Measurements from ENCODE around the gene DDN.

DDN gene

DNA sequence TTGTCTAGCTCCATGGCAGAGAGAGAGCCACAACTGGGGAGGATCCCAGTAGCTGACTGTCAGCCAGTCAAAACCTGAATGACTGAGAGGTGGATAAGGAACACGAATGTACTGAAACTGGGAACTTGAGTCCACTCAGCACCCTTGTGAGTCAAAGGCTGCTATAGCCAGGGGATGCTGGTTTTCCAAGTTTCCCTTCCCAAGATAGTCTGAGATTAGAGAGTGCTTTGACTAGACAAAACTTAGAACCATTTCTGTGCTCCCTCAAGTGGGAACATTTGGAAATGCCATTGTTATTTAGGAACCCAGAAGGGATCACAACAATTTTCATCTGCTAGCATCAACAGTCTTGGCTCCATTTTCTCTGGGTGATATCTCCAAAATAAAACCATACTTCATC is 15.4 kb upstream of the DDN start:
- no peak overlapping the region for H3K4me2 ChIP-seq (ENCODE audit: insufficient read depth, low read length, poor library complexity, severe bottlenecking)
- no peak overlapping the region for H2BK15ac ChIP-seq (ENCODE audit: low read length)
- no peak overlapping the region for H3K27ac ChIP-seq (replicated peaks; ENCODE audit: low read length)
- H2AK5ac ChIP-seq (ENCODE audit: low read depth, low read length) = no peak overlapping the region
- H3K9ac ChIP-seq (ENCODE audit: low read depth, low read length, poor library complexity) = no peak overlapping the region
- H3K14ac ChIP-seq (ENCODE audit: low read length) = no peak overlapping the region
- H4K8ac ChIP-seq (ENCODE audit: low read depth, low read length) = no peak overlapping the region
- WGBS, 2 donors (ENCODE audit: extremely low coverage in 2 of 2, insufficient read length in 2 of 2, insufficient replicate concordance in 1 of 2) = no CpG with 5 or more reads among the region's 1 CpG
- H3K23ac ChIP-seq (ENCODE audit: low read depth, low read length, poor library complexity) = no peak overlapping the region
- no peaks in the 10 kb centered on the region for H3K27me3 ChIP-seq (ENCODE audit: control insufficient read depth in 3 of 3, insufficient read depth in 3 of 3, low read depth in 1 of 3, low read length in 3 of 3)
- H3K4me3 ChIP-seq (ENCODE audit: low read length in 2 of 2) = no peak overlapping the region
- peaks cover 2% of the 10 kb centered on the region for H3K79me1 ChIP-seq (ENCODE audit: low read depth, low read length)
- no peak overlapping the region for H2BK120ac ChIP-seq (ENCODE audit: low read depth, low read length)
- H3K36me3 ChIP-seq (replicated peaks in 1 of 2; ENCODE audit: control insufficient read depth in 2 of 2, insufficient read depth in 2 of 2, low read length in 2 of 2) = peaks cover 0 to 19% of the 10 kb centered on the region in 2 donors
- no peaks in the 10 kb centered on the region for H3K9me3 ChIP-seq (replicated peaks in 1 of 2; ENCODE audit: control insufficient read depth in 2 of 2, insufficient read depth in 1 of 2, low read depth in 1 of 2, low read length in 2 of 2)
- DNase-seq (ENCODE audit: low spot score) = no peak
- H4K91ac ChIP-seq (ENCODE audit: low read depth, low read length, poor library complexity) = no peak overlapping the region
- H3K4me1 ChIP-seq (ENCODE audit: control insufficient read depth in 2 of 2, insufficient read depth in 1 of 2, low read depth in 1 of 2, low read length in 2 of 2) = peaks cover 5 to 6% of the 10 kb centered on the region in 2 donors
- no peak overlapping the region for H2BK12ac ChIP-seq (ENCODE audit: low read length)
- no peak overlapping the region for H2AFZ ChIP-seq (ENCODE audit: low read length)
- H3K18ac ChIP-seq (ENCODE audit: low read length) = no peak overlapping the region
- no peak overlapping the region for H3K4ac ChIP-seq (ENCODE audit: low read length)
- H2BK5ac ChIP-seq (ENCODE audit: low read length) = no peak overlapping the region

DNA sequence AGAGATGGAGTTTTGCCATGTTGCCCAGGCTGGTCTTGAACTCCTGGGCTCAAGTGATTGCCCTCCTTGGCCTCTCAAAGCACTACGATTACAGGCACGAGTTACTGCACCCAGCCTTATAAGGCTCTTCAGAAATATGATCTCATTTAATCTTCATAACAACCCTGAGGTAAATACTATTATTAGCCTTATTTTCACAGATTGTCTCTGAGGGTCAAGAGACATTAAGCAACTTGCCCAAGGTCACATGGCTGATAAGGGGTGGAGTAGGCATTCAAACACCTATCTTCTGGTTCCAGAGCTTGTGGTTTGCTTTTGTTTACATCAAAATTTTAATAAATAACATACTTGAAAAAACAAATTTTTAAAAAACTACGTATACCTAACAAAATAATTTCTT is 14.3 kb upstream of the DDN start:
- Histone ChIP-seq H3K4me3 (ENCODE audit: low read length in 2 of 2) (no peak overlapping the region), H2BK15ac (ENCODE audit: low read length) (no peak overlapping the region), H3K27me3 (ENCODE audit: control insufficient read depth in 3 of 3, insufficient read depth in 3 of 3, low read depth in 1 of 3, low read length in 3 of 3) (no peaks in the 10 kb centered on the region), H3K36me3 (replicated peaks in 1 of 2; ENCODE audit: control insufficient read depth in 2 of 2, insufficient read depth in 2 of 2, low read length in 2 of 2) (peaks cover 0 to 16% of the 10 kb centered on the region in 2 donors), H3K27ac (replicated peaks; ENCODE audit: low read length) (no peak overlapping the region), H3K4ac (ENCODE audit: low read length) (no peak overlapping the region), H2AFZ (ENCODE audit: low read length) (no peak overlapping the region), H3K23ac (ENCODE audit: low read depth, low read length, poor library complexity) (no peak overlapping the region), H3K14ac (ENCODE audit: low read length) (no peak overlapping the region), H2AK5ac (ENCODE audit: low read depth, low read length) (no peak overlapping the region), H3K9ac (ENCODE audit: low read depth, low read length, poor library complexity) (no peak overlapping the region), H3K18ac (ENCODE audit: low read length) (no peak overlapping the region), H2BK5ac (ENCODE audit: low read length) (no peak overlapping the region), H3K4me1 (ENCODE audit: control insufficient read depth in 2 of 2, insufficient read depth in 1 of 2, low read depth in 1 of 2, low read length in 2 of 2) (peaks cover 3 to 5% of the 10 kb centered on the region in 2 donors), H2BK120ac (ENCODE audit: low read depth, low read length) (no peak overlapping the region), H3K4me2 (ENCODE audit: insufficient read depth, low read length, poor library complexity, severe bottlenecking) (no peak overlapping the region), H4K91ac (ENCODE audit: low read depth, low read length, poor library complexity) (no peak overlapping the region), H2BK12ac (ENCODE audit: low read length) (no peak overlapping the region), H3K79me1 (ENCODE audit: low read depth, low read length) (peaks cover 2% of the 10 kb centered on the region), H4K8ac (ENCODE audit: low read depth, low read length) (no peak overlapping the region), H3K9me3 (replicated peaks in 1 of 2; ENCODE audit: control insufficient read depth in 2 of 2, insufficient read depth in 1 of 2, low read depth in 1 of 2, low read length in 2 of 2) (no peaks in the 10 kb centered on the region)
- DNase-seq (ENCODE audit: low spot score) = no peak
- WGBS, 2 donors (ENCODE audit: extremely low coverage in 2 of 2, insufficient read length in 2 of 2, insufficient replicate concordance in 1 of 2) = no CpG with 5 or more reads among the region's 3 CpGs

DNA sequence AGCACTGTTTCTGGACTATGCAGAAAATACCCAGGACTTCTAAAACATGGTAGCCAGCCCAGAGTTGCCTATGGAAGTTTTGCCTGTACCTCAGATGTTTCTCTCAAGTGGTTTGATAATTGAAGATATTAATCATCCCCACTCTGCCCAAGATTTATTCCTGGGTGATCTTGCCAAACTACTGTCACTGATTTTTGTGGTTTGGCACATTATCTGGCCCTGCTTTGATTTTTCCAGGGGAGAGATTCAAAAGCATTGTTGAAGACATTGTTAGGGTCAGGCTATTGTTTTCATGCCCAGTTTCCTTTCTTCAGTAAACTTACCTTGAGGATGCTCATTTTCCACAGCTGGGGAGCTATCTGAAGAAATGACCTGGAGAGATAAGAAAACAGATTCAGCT is 13.6 kb upstream of the DDN start:
- Histone ChIP-seq H3K27me3 (ENCODE audit: control insufficient read depth in 3 of 3, insufficient read depth in 3 of 3, low read depth in 1 of 3, low read length in 3 of 3) (no peaks in the 10 kb centered on the region), H3K36me3 (replicated peaks in 1 of 2; ENCODE audit: control insufficient read depth in 2 of 2, insufficient read depth in 2 of 2, low read length in 2 of 2) (peaks cover 0 to 16% of the 10 kb centered on the region in 2 donors), H2BK12ac (ENCODE audit: low read length) (no peak overlapping the region), H3K4me1 (ENCODE audit: control insufficient read depth in 2 of 2, insufficient read depth in 1 of 2, low read depth in 1 of 2, low read length in 2 of 2) (peaks cover 2 to 3% of the 10 kb centered on the region in 2 donors), H2AFZ (ENCODE audit: low read length) (no peak overlapping the region), H3K27ac (replicated peaks; ENCODE audit: low read length) (no peak overlapping the region), H2BK15ac (ENCODE audit: low read length) (no peak overlapping the region), H3K79me1 (ENCODE audit: low read depth, low read length) (no peaks in the 10 kb centered on the region), H3K9ac (ENCODE audit: low read depth, low read length, poor library complexity) (no peak overlapping the region), H4K8ac (ENCODE audit: low read depth, low read length) (no peak overlapping the region), H3K4me2 (ENCODE audit: insufficient read depth, low read length, poor library complexity, severe bottlenecking) (no peak overlapping the region), H3K9me3 (replicated peaks in 1 of 2; ENCODE audit: control insufficient read depth in 2 of 2, insufficient read depth in 1 of 2, low read depth in 1 of 2, low read length in 2 of 2) (no peaks in the 10 kb centered on the region), H3K18ac (ENCODE audit: low read length) (no peak overlapping the region), H2AK5ac (ENCODE audit: low read depth, low read length) (no peak overlapping the region), H2BK120ac (ENCODE audit: low read depth, low read length) (no peak overlapping the region), H2BK5ac (ENCODE audit: low read length) (no peak overlapping the region), H3K23ac (ENCODE audit: low read depth, low read length, poor library complexity) (no peak overlapping the region), H3K4ac (ENCODE audit: low read length) (no peak overlapping the region), H3K4me3 (ENCODE audit: low read length in 2 of 2) (no peak overlapping the region), H3K14ac (ENCODE audit: low read length) (no peak overlapping the region), H4K91ac (ENCODE audit: low read depth, low read length, poor library complexity) (no peak overlapping the region)
- DNase-seq (ENCODE audit: low spot score) = no peak

GRCh38 chr12:49010092-49010668 is 11.0 kb upstream of the DDN start:
- H2BK12ac ChIP-seq (ENCODE audit: low read length) = no peak overlapping the region
- H3K4me3 ChIP-seq (ENCODE audit: low read length in 2 of 2) = no peak overlapping the region
- H3K4me1 ChIP-seq (ENCODE audit: control insufficient read depth in 2 of 2, insufficient read depth in 1 of 2, low read depth in 1 of 2, low read length in 2 of 2) = no peaks in the 10 kb centered on the region
- H4K91ac ChIP-seq (ENCODE audit: low read depth, low read length, poor library complexity) = no peak overlapping the region
- H2AK5ac ChIP-seq (ENCODE audit: low read depth, low read length) = no peak overlapping the region
- no peak overlapping the region for H2BK5ac ChIP-seq (ENCODE audit: low read length)
- H3K9me3 ChIP-seq (replicated peaks in 1 of 2; ENCODE audit: control insufficient read depth in 2 of 2, insufficient read depth in 1 of 2, low read depth in 1 of 2, low read length in 2 of 2) = no peaks in the 10 kb centered on the region
- no CpG with 5 or more reads among the region's 3 CpGs for WGBS, 2 donors (ENCODE audit: extremely low coverage in 2 of 2, insufficient read length in 2 of 2, insufficient replicate concordance in 1 of 2)
- H4K8ac ChIP-seq (ENCODE audit: low read depth, low read length) = no peak overlapping the region
- no peak overlapping the region for H3K27ac ChIP-seq (replicated peaks; ENCODE audit: low read length)
- no peak overlapping the region for H3K4ac ChIP-seq (ENCODE audit: low read length)
- H2AFZ ChIP-seq (ENCODE audit: low read length) = no peak overlapping the region
- H3K36me3 ChIP-seq (replicated peaks in 1 of 2; ENCODE audit: control insufficient read depth in 2 of 2, insufficient read depth in 2 of 2, low read length in 2 of 2) = peaks cover 0 to 21% of the 10 kb centered on the region in 2 donors
- H3K27me3 ChIP-seq (ENCODE audit: control insufficient read depth in 3 of 3, insufficient read depth in 3 of 3, low read depth in 1 of 3, low read length in 3 of 3) = no peaks in the 10 kb centered on the region
- no peaks in the 10 kb centered on the region for H3K79me1 ChIP-seq (ENCODE audit: low read depth, low read length)
- H2BK120ac ChIP-seq (ENCODE audit: low read depth, low read length) = no peak overlapping the region
- H3K14ac ChIP-seq (ENCODE audit: low read length) = no peak overlapping the region
- no peak overlapping the region for H3K18ac ChIP-seq (ENCODE audit: low read length)
- H3K23ac ChIP-seq (ENCODE audit: low read depth, low read length, poor library complexity) = no peak overlapping the region
- DNase-seq (ENCODE audit: low spot score) = no peak
- no peak overlapping the region for H3K4me2 ChIP-seq (ENCODE audit: insufficient read depth, low read length, poor library complexity, severe bottlenecking)
- no peak overlapping the region for H3K9ac ChIP-seq (ENCODE audit: low read depth, low read length, poor library complexity)
- H2BK15ac ChIP-seq (ENCODE audit: low read length) = no peak overlapping the region

Measured in neuronal stem cell (in vitro differentiated cells).